Transverse colon (tissue), 4 donors: ENCODE measurements around the gene ZNRF3. TPM values are rescaled to one million over a fixed set of nuclear protein-coding genes. Genes with fewer than 3 reads are reported as not detected.

ENCODE experiments used
- DNase-seq: peaks from one replicate; pipeline ENCODE4 v3.0.0-alpha.2; 2019
- H3K27ac ChIP-seq, 4 donors: fragments of 200-600 bp; sonication (generic); 2 replicates each; pipeline ENCODE4 v1.5.1; 2016 to 2018; ENCODE audit warnings: inconsistent platforms in 4 of 4
- H3K27me3 ChIP-seq: fragments of 200-600 bp; sonication (generic); 2 replicates; pipeline ENCODE4 v1.5.1; 2017; ENCODE audit warnings: inconsistent platforms
- H3K36me3 ChIP-seq, 4 donors: fragments of 200-600 bp; sonication (generic); 2 replicates each; pipeline ENCODE4 v1.5.1; 2017 to 2019; ENCODE audit warnings: inconsistent platforms in 4 of 4
- H3K4me1 ChIP-seq, 4 donors: fragments of 200-600 bp; sonication (generic); 2 replicates each; pipeline ENCODE4 v1.5.1; 2017 to 2020; ENCODE audit warnings: inconsistent platforms in 4 of 4
- H3K4me3 ChIP-seq, 4 donors: fragments of 200-600 bp; sonication (generic); 1 replicate in 1 of 4; 2 replicates in 3 of 4; pipeline versions ENCODE4 v1.5.1 to v1.6.1; 2017 to 2019; ENCODE audit warnings: inconsistent platforms in 4 of 4
- H3K9me3 ChIP-seq, 2 donors: fragments of 200-600 bp; sonication (generic); 2 replicates each; pipeline ENCODE4 v1.5.1; 2017 to 2019; ENCODE audit warnings: inconsistent platforms in 2 of 2
- EP300 ChIP-seq: sonication (generic); formaldehyde crosslinking; IDR thresholded peaks from one replicate; pipeline ENCODE4 v1.6.1; 2017; ENCODE audit warnings: antibody characterized with exemption, low read depth
- POLR2A ChIP-seq: fragments of 450-650 bp; IDR thresholded peaks from one replicate; pipeline ENCODE4 v1.6.1; 2016; ENCODE audit warnings: antibody characterized with exemption, mild to moderate bottlenecking, moderate library complexity
- POLR2AphosphoS5 ChIP-seq, 3 donors: sonication (generic); formaldehyde crosslinking; IDR thresholded peaks; one replicate each; pipeline ENCODE4 v1.6.1; 2016; ENCODE audit warnings: antibody characterized with exemption in 3 of 3
- WGBS, 2 donors: methylation state at CpG; one replicate each; pipeline ENCODE4 v1.1.5; 2018; ENCODE audit warnings: low coverage in 1 of 2; 5-methylcytosine and 5-hydroxymethylcytosine counted together
- in situ Hi-C, 4 donors: fragments of 200-750 bp; cut with MboI; loops; one replicate each; pipeline versions ENCODE4 v1.15.0 to v1.15.1; 2017; ENCODE audit warnings: low sequenced_read_pairs in 3 of 4, low pct_ligation_motif_present in 1 of 4, low pct_unique_long_range_greater_than_20kb in 1 of 4
- intact Hi-C: fragments of 100-400 bp; cut with DNase I; formaldehyde crosslinking; loops from one replicate; pipeline ENCODE4 v1.15.1; 2023; ENCODE audit warnings: low total_unique reads
- total RNA-seq, 4 donors: library from RNA; depleted of rRNA; stranded (reverse); fragments of >200 nt; gene quantifications; one replicate each; pipeline ENCODE4 v1.1.0, GENCODE V29; 2016
- TF ChIP-seq, protein P1 (sequence below), 5 experiments: fragments of 200-600 bp in 3 of 5; fragments of 450-650 bp in 2 of 5; sonication (generic) in 3 of 5; IDR thresholded peaks; 1 replicate in 2 of 5; 2 replicates in 3 of 5; pipeline ENCODE4 v1.5.1; 2016 to 2017; ENCODE audit warnings: antibody characterized with exemption in 5 of 5, inconsistent platforms in 3 of 5, mild to moderate bottlenecking in 2 of 5, moderate library complexity in 1 of 5

Gene ZNRF3
- total RNA-seq, 4 donors from 2014 or later = 4.5 to 10.7 (median 8.3) TPM

DNA sequence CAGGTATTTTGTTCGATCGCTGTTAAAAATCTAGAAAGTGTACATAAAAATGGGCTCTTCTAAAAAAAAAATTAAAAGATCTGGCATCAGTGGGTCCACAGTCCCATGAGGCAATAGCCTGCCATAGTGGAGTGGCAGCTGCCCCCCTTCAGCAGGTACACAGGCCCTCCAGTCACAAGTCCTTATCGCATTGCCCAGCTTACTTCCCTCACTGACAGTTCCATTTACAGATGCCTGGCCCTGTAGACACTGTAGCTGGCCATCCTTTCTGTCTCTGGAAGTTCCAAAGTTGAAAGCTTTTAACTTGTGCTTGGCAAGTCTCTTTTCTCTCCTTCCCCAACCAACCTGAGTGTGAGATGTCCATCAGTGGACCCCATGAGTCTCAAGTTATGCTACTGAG, 11.4 kb downstream of the ZNRF3 start:
- WGBS, 2 donors = 62 to 70% methylated on average over 2 to 3 of the region's 3 CpGs
- Histone ChIP-seq H3K9me3 (no peaks in the 10 kb centered on the region), H3K36me3 (no peaks in the 10 kb centered on the region), H3K4me1 (peaks cover 8 to 39% (median 20%) of the 10 kb centered on the region in 4 donors), H3K4me3 (no peak overlapping the region), H3K27ac (peak overlapping the region in 3 of 4 donors; percentile 13 to 44 (median 36)), H3K27me3 (no peaks in the 10 kb centered on the region)
- no peak for DNase-seq
- in situ Hi-C loops (no loop called here), intact Hi-C loops (no loop called here)
- no peak for TF ChIP-seq POLR2A

- WGBS, 2 donors = 88 to 93% methylated on average over 2 of the region's 2 CpGs
- Histone ChIP-seq H3K4me3 (no peak overlapping the region), H3K27me3 (no peaks in the 10 kb centered on the region), H3K9me3 (no peaks in the 10 kb centered on the region), H3K36me3 (no peaks in the 10 kb centered on the region), H3K27ac (no peak overlapping the region), H3K4me1 (peaks cover 8 to 40% (median 20%) of the 10 kb centered on the region in 4 donors)
- in situ Hi-C loops = no loop called here
- intact Hi-C loops = no loop called here
- DNase-seq = no peak
- TF ChIP-seq EP300 (no peak), POLR2AphosphoS5 (IDR thresholded peaks at IDR 0.05) (no peak), POLR2A (no peak)
- TF ChIP-seq, protein P1, sequence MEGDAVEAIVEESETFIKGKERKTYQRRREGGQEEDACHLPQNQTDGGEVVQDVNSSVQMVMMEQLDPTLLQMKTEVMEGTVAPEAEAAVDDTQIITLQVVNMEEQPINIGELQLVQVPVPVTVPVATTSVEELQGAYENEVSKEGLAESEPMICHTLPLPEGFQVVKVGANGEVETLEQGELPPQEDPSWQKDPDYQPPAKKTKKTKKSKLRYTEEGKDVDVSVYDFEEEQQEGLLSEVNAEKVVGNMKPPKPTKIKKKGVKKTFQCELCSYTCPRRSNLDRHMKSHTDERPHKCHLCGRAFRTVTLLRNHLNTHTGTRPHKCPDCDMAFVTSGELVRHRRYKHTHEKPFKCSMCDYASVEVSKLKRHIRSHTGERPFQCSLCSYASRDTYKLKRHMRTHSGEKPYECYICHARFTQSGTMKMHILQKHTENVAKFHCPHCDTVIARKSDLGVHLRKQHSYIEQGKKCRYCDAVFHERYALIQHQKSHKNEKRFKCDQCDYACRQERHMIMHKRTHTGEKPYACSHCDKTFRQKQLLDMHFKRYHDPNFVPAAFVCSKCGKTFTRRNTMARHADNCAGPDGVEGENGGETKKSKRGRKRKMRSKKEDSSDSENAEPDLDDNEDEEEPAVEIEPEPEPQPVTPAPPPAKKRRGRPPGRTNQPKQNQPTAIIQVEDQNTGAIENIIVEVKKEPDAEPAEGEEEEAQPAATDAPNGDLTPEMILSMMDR (IDR thresholded peaks at IDR 0.05) = no peak
Measured at GRCh38 chr22:28896611-28897010, 13.2 kb downstream of the ZNRF3 start.

GRCh38 chr22:28898233-28898629, 14.9 kb downstream of the ZNRF3 start:
- H3K27ac ChIP-seq = peak overlapping the region in 1 of 4 donors; percentile 20
- H3K36me3 ChIP-seq = no peaks in the 10 kb centered on the region
- no peak for TF ChIP-seq EP300
- no peak for TF ChIP-seq POLR2A
- TF ChIP-seq, protein P1 (IDR thresholded peaks at IDR 0.05) = no peak
- no peak for TF ChIP-seq POLR2AphosphoS5 (IDR thresholded peaks at IDR 0.05)
- no peaks in the 10 kb centered on the region for H3K27me3 ChIP-seq
- H3K4me3 ChIP-seq = no peak overlapping the region
- WGBS, 2 donors = 55 to 84% methylated on average over 3 to 4 of the region's 4 CpGs
- intact Hi-C loops = no loop called here
- peaks cover 3 to 35% (median 12%) of the 10 kb centered on the region in 4 donors for H3K4me1 ChIP-seq
- H3K9me3 ChIP-seq = no peaks in the 10 kb centered on the region
- in situ Hi-C loops = no loop called here
- DNase-seq = no peak

DNA sequence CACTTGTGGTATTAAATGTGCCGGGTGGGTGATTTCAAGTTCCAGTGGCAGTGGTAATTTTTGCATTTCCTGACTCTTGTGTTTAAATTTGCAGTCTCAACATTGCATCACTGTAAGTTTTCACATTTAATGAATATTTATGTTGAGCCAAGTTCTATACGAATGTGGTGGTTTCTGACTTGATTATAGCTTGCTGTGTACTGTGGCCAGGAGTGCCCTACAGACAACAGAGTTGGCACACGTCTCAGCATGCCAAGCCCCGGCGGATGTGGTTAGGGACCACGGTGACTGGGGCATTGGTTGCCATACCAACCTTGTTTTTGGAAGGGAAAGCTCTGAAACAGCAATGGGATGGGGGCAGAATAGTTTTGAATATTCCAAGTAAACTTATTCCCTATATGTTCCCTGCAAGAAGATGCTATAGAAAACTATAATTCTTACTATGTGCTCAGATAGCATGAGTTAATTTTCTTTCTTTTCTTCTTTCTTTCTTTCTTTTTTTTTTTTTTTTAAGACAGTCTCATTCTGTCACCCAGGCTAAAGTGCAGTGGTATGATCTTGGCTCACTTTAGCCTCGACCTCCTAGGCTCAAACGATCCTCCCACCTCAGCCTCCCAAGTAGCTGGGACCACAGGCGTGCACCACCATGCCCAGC, 16.0 kb downstream of the ZNRF3 start:
- Histone ChIP-seq H3K27ac (no peak overlapping the region), H3K4me3 (no peak overlapping the region), H3K36me3 (no peaks in the 10 kb centered on the region), H3K9me3 (no peaks in the 10 kb centered on the region), H3K4me1 (peaks cover 8 to 42% (median 19%) of the 10 kb centered on the region in 4 donors), H3K27me3 (no peaks in the 10 kb centered on the region)
- in situ Hi-C loops = no loop called here
- intact Hi-C loops = no loop called here
- TF ChIP-seq, protein P1 (IDR thresholded peaks at IDR 0.05) = no peak
- no peak for TF ChIP-seq EP300
- no peak for TF ChIP-seq POLR2AphosphoS5 (IDR thresholded peaks at IDR 0.05)
- TF ChIP-seq POLR2A = no peak
- WGBS, 2 donors = 54 to 65% methylated on average over 7 to 9 of the region's 9 CpGs
- DNase-seq = no peak
